WTC11 (cell line): ENCODE results near the gene RNASE9. TPM values are rescaled to one million over a fixed set of nuclear protein-coding genes. Genes with fewer than 3 reads are reported as not detected.
A peak's percentile ranks its signal among the peaks of the same experiment; 100 is the strongest.

Experiments used
- ATAC-seq: fragments of 200-7000 bp; cut with Tn5 transposase; 2 replicates; pipeline ENCODE4 v1.10.0; 2021; ENCODE audit warnings: mild to moderate bottlenecking, moderate library complexity
- Bru-seq: library from RNA; stranded (reverse); fragments of 400-500 nt; gene quantifications from one replicate; lab custom pipeline; 2021; lab: Mats Ljungman, UMichigan
- CTCF ChIA-PET: fragments of 300-600 bp; sonication (Branson Sonifier 250); formaldehyde crosslinking; loops from one replicate; lab custom pipeline; 2021; ENCODE audit warnings: antibody characterized with exemption; lab: Charles Lee
- POLR2A ChIA-PET: fragments of 350-600 bp; sonication (Branson Sonifier 250); formaldehyde crosslinking; loops from one replicate; lab custom pipeline; 2021; ENCODE audit warnings: antibody characterized with exemption; lab: Charles Lee
- DNase-seq: peaks from one replicate; pipeline ENCODE4 v3.0.0; 2021; ENCODE audit warnings: low spot score
- H3K27ac Mint-ChIP-seq: 2 replicates; pipeline ENCODE4 v1.8.0; 2021; ENCODE audit warnings: mixed read lengths
- H3K27me3 Mint-ChIP-seq: 2 replicates; pipeline ENCODE4 v1.8.0; 2021; ENCODE audit warnings: low read depth, mild to moderate bottlenecking, moderate library complexity, mixed read lengths
- H3K36me3 Mint-ChIP-seq: 2 replicates; pipeline ENCODE4 v1.8.0; 2021; ENCODE audit warnings: mixed read lengths
- H3K4me1 Mint-ChIP-seq: 2 replicates; pipeline ENCODE4 v1.8.0; 2022; ENCODE audit warnings: mixed read lengths
- H3K4me3 Mint-ChIP-seq: 2 replicates; pipeline ENCODE4 v1.8.0; 2021; ENCODE audit warnings: mild to moderate bottlenecking, moderate library complexity, mixed read lengths
- H3K9me3 Mint-ChIP-seq: 2 replicates; pipeline ENCODE4 v1.8.0; 2021; ENCODE audit warnings: mixed read lengths
- ATF1 ChIP-seq: sonication (generic); formaldehyde crosslinking; IDR thresholded peaks from 2 replicates; pipeline ENCODE4 v1.8.1; 2023; ENCODE audit warnings: mild to moderate bottlenecking, moderate library complexity, missing genetic modification reagents
- ELF4 ChIP-seq: sonication (generic); formaldehyde crosslinking; IDR thresholded peaks from 2 replicates; pipeline ENCODE4 v1.8.1; 2022; ENCODE audit warnings: low read depth, mild to moderate bottlenecking, moderate library complexity, missing genetic modification reagents
- ETV6 ChIP-seq: sonication (generic); formaldehyde crosslinking; IDR thresholded peaks from 2 replicates; pipeline ENCODE4 v1.8.1; 2022; ENCODE audit warnings: mild to moderate bottlenecking, missing genetic modification reagents
- FOXJ3 ChIP-seq: sonication (generic); formaldehyde crosslinking; IDR thresholded peaks from 2 replicates; pipeline ENCODE4 v1.9.0; 2021; ENCODE audit warnings: missing genetic modification reagents, mild to moderate bottlenecking, borderline replicate concordance
- FOXK1 ChIP-seq: sonication (generic); formaldehyde crosslinking; IDR thresholded peaks from 2 replicates; pipeline ENCODE4 v1.8.0; 2022; ENCODE audit warnings: mild to moderate bottlenecking, moderate library complexity, missing genetic modification reagents
- FOXP1 ChIP-seq: sonication (generic); formaldehyde crosslinking; IDR thresholded peaks from 2 replicates; pipeline ENCODE4 v1.8.0; 2022; ENCODE audit warnings: missing genetic modification reagents, mild to moderate bottlenecking, moderate library complexity, borderline replicate concordance
- GABPB1 ChIP-seq: sonication (generic); formaldehyde crosslinking; IDR thresholded peaks from 2 replicates; pipeline ENCODE4 v1.8.1; 2023; ENCODE audit warnings: mild to moderate bottlenecking, missing genetic modification reagents
- IRF2 ChIP-seq: sonication (generic); formaldehyde crosslinking; IDR thresholded peaks from 2 replicates; pipeline ENCODE4 v1.8.0; 2022; ENCODE audit warnings: low read depth, missing genetic modification reagents, borderline replicate concordance
- NR1H2 ChIP-seq: sonication (generic); formaldehyde crosslinking; IDR thresholded peaks from 2 replicates; pipeline ENCODE4 v1.9.0; 2021; ENCODE audit warnings: mild to moderate bottlenecking, moderate library complexity, missing genetic modification reagents
- SMAD3 ChIP-seq: sonication (generic); formaldehyde crosslinking; IDR thresholded peaks from 2 replicates; pipeline ENCODE4 v1.8.0; 2022; ENCODE audit warnings: missing genetic modification reagents, mild to moderate bottlenecking, borderline replicate concordance
- SMAD4 ChIP-seq: sonication (generic); formaldehyde crosslinking; IDR thresholded peaks from 2 replicates; pipeline ENCODE4 v1.8.0; 2022; ENCODE audit warnings: mild to moderate bottlenecking, missing genetic modification reagents
- SP1 ChIP-seq: sonication (generic); formaldehyde crosslinking; conservative IDR thresholded peaks from 2 replicates; pipeline ENCODE4 v1.8.1; 2022; ENCODE audit warnings: missing genetic modification reagents
- ZNF263 ChIP-seq: sonication (generic); formaldehyde crosslinking; IDR thresholded peaks from 2 replicates; pipeline ENCODE4 v1.8.1; 2022; ENCODE audit warnings: low read depth, mild to moderate bottlenecking, moderate library complexity, missing genetic modification reagents
- long read RNA-seq, 3 experiments: library from RNA in 1 of 3; library from capped mRNA in 1 of 3; library from polyadenylated mRNA in 1 of 3; unstranded in 2 of 3; stranded (forward) in 1 of 3; transcript quantifications; one replicate each; pipeline ENCODE4 v2.0.0, GENCODE V29; 2021
- total RNA-seq: library from RNA; stranded (reverse); gene quantifications from 3 replicates; pipeline ENCODE4 v1.2.3, GENCODE V29; 2021
- TF ChIP-seq, protein P1 (sequence below): sonication (generic); formaldehyde crosslinking; IDR thresholded peaks from 2 replicates; pipeline ENCODE4 v1.8.1; 2023; ENCODE audit warnings: mild to moderate bottlenecking, missing genetic modification reagents, moderate library complexity
- TF ChIP-seq, protein P2 (sequence below): fragments of 250-450 bp; sonication (Bioruptor Pico); IDR thresholded peaks from 2 replicates; pipeline ENCODE4 v1.9.0; 2021; ENCODE audit warnings: mild to moderate bottlenecking
- TF ChIP-seq, protein P3 (sequence below): sonication (generic); formaldehyde crosslinking; IDR thresholded peaks from 2 replicates; pipeline ENCODE4 v1.8.0; 2023; ENCODE audit warnings: missing genetic modification reagents
- TF ChIP-seq, protein P4 (sequence below): sonication (generic); formaldehyde crosslinking; IDR thresholded peaks from 2 replicates; pipeline ENCODE4 v1.8.0; 2022; ENCODE audit warnings: mild to moderate bottlenecking, missing genetic modification reagents
- TF ChIP-seq, protein P5 (sequence below): sonication (generic); formaldehyde crosslinking; conservative IDR thresholded peaks from 2 replicates; pipeline ENCODE4 v1.8.1; 2023; ENCODE audit warnings: mild to moderate bottlenecking, low read depth, missing genetic modification reagents, moderate library complexity
- TF ChIP-seq, protein P6 (sequence below): sonication (generic); formaldehyde crosslinking; conservative IDR thresholded peaks from 2 replicates; pipeline ENCODE4 v1.8.1; 2022; ENCODE audit warnings: mild to moderate bottlenecking, missing genetic modification reagents
- TF ChIP-seq, protein P7 (sequence below): fragments of 250-450 bp; sonication (Bioruptor Pico); IDR thresholded peaks from 2 replicates; pipeline ENCODE4 v1.9.0; 2021; ENCODE audit warnings: moderate library complexity, mild to moderate bottlenecking, inconsistent platforms, borderline replicate concordance

The RNASE9 gene
- total RNA-seq (0.14 TPM in 1 of 3 replicates, not detected in the others), Bru-seq, nascent RNA (percentile 12 among the genes with signal in this experiment)
- long read RNA-seq, experiment 1, partial matches to known transcripts = 0 of 1 reads
- long read RNA-seq, experiment 1, other reads (novel, unspliced or antisense) = 0 of 1 reads
- long read RNA-seq, experiment 2 = 0 reads
- long read RNA-seq, experiment 3, partial matches to known transcripts = 0 of 1 reads
- long read RNA-seq, experiment 3, other reads (novel, unspliced or antisense) = 0 of 1 reads

DNA sequence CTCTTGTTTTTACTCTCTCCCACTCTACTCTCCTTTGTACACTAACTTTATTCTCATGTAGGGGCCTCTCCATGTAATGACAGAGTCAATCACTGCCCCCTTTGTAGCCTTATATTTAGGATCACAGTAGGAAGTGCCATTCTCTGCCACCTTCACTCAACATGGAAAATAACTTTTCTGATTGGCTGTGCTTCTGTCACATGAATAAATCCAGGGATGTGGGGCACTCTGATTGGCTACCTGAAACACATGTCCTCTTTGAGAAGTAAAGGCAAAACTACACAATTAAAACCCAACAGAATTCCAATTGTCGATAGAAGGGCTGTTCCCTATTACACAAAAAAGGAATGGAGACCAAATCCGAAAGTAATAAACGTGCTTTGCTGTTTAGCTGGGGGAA lies at the start of gene RNASE9:
Gene RNASE9, minus strand, starts transcription at position 87 of the 400 bp plus-strand sequence.
- TF ChIP-seq, protein P1, sequence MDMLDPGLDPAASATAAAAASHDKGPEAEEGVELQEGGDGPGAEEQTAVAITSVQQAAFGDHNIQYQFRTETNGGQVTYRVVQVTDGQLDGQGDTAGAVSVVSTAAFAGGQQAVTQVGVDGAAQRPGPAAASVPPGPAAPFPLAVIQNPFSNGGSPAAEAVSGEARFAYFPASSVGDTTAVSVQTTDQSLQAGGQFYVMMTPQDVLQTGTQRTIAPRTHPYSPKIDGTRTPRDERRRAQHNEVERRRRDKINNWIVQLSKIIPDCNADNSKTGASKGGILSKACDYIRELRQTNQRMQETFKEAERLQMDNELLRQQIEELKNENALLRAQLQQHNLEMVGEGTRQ (CRISPR knock-in tag) = peak; percentile 63
- TF ChIP-seq SMAD3 (CRISPR knock-in tag) = no peak
- no peak for TF ChIP-seq IRF2
- no peak for TF ChIP-seq FOXJ3 (CRISPR knock-in tag)
- TF ChIP-seq ELF4 = no peak
- no peak for TF ChIP-seq ATF1 (CRISPR knock-in tag)
- TF ChIP-seq, all 79 proteins: peak for 1
- ChIA-PET CTCF (no interaction called here), POLR2A (no interaction called here)
- Mint-ChIP-seq H3K4me3 (no peak within 1 kb of the TSS), H3K9me3 (peaks cover 4% of the 10 kb centered on the region), H3K4me1 (peaks cover 59% of the 10 kb centered on the region), H3K27me3 (no peaks in the 10 kb centered on the region), H3K27ac (peak within 1 kb of the TSS; percentile 95), H3K36me3 (0 out of 2 replicates have a peak, but pooled peaks cover 2% of the 10 kb centered on the region)
- no peak for DNase-seq
- ATAC-seq = no peak

DNA sequence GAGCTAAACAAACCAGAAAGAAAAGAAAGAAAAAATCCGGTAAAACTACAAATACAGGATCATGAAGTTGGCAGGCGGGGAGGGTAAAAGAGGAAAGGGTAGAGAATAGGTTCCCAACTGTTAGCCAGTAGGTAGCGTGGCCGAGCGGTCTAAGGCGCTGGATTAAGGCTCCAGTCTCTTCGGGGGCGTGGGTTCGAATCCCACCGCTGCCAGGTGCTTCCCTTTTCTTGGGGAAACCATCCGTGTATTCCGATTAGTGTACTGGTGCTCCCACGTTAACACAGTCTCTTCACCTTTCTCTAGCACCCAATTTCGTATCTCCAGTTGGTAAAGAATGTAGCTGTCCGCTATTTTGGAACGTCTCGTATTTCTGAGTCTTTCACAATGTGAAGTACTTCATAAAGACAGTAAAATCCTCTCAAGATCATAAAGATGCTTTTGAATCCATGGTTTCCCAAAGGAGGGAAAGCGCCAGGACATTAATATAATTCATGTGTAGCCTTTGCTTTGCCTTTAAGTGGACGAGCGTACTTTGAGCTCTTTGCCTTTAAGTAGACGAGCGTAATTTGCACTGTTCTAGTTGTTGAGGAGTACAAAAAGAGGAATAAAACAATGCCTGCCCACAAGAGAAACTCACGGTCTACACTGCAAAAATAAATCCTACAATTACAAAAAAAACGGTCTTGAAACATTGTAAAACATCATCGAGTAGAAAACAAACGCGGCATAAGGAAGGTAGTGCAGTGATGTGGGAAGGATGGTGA lies 49.3 kb upstream of the RNASE9 start:
- no peaks in the 10 kb centered on the region for H3K9me3 Mint-ChIP-seq
- no peaks in the 10 kb centered on the region for H3K27me3 Mint-ChIP-seq
- H3K36me3 Mint-ChIP-seq = no peaks in the 10 kb centered on the region
- POLR2A ChIA-PET = interaction anchor here (0.6 kb wide), 1 partner anchor 204 kb away, joined by 4 read pairs; no protein-coding TSS in a partner anchor
- peak; percentile 56 for TF ChIP-seq GABPB1 (CRISPR knock-in tag)
- TF ChIP-seq FOXP1 (CRISPR knock-in tag) = no peak
- no peak for TF ChIP-seq NR1H2
- TF ChIP-seq, protein P2, sequence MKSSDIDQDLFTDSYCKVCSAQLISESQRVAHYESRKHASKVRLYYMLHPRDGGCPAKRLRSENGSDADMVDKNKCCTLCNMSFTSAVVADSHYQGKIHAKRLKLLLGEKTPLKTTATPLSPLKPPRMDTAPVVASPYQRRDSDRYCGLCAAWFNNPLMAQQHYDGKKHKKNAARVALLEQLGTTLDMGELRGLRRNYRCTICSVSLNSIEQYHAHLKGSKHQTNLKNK = 0 out of 2 replicates have a peak, but pooled peaks have one; percentile 23
- TF ChIP-seq SP1 (CRISPR knock-in tag) = peak; percentile 33; the same call in 1 of the 2 replicates
- TF ChIP-seq, all 79 proteins: peak for 3
- CTCF ChIA-PET = interaction anchor here (0.6 to 5.2 kb wide), 16 partner anchors 10 to 282 kb away, joined by 3 to 64 read pairs (median 6); partner anchors contain the start of genes APEX1, OSGEP, PARP2 and PIP4P1
- no peak overlapping the region for H3K27ac Mint-ChIP-seq
- H3K4me3 Mint-ChIP-seq = no peak overlapping the region
- peaks cover 18% of the 10 kb centered on the region for H3K4me1 Mint-ChIP-seq
- DNase-seq (peak; percentile 88), ATAC-seq (peak; percentile 20)

DNA sequence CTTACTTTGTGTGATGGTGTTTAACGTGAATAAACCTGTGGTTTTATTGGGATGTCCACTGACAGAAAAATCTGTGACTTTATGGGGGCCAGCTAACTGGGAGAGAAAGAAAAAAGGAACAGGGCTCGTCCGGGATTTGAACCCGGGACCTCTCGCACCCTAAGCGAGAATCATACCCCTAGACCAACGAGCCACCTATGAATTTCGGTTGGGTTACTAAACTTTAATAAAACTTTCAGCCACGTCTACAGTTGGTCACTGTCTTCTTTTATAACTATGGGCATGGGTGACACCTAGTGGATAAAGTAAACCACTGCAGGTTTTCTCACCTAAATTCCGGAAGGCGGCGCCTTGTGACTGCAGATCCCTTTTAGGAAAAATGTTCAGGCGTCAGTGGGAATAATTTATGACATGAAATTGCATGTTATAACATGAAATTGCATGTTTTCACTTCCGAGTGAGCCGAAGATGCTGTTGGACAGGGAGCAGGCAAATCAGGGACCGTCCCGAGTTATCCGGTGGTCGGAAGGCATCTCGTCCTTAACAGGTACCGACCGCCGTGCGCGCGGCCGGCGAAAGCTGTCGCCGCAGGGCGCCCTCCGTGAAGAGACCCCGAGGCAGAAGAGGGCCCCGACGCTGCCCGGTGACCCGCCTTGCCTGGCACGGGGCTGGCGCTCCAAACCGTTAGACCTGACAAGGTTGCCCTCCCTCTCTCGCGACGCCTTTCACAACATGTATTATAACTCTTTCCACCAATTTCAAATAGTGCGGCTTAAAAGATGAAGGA lies 48.6 kb upstream of the RNASE9 start:
- H3K36me3 Mint-ChIP-seq = no peaks in the 10 kb centered on the region
- no peak overlapping the region for H3K27ac Mint-ChIP-seq
- H3K27me3 Mint-ChIP-seq = no peaks in the 10 kb centered on the region
- ATAC-seq (peak; percentile 0; the same call in 1 of the 2 replicates), DNase-seq (peak; percentile 59)
- peaks cover 11% of the 10 kb centered on the region for H3K4me1 Mint-ChIP-seq
- ChIA-PET POLR2A (interaction anchor here (0.6 to 1.7 kb wide), 5 partner anchors 140 to 286 kb away, joined by 3 to 11 read pairs (median 3); partner anchors contain the start of genes PARP2, PIP4P1 and PNP), CTCF (interaction anchor here (0.7 to 5.2 kb wide), 30 partner anchors 9 to 282 kb away, joined by 3 to 64 read pairs (median 4); partner anchors contain the start of genes APEX1, OSGEP, PARP2 and PIP4P1)
- H3K4me3 Mint-ChIP-seq = no peak overlapping the region
- no peaks in the 10 kb centered on the region for H3K9me3 Mint-ChIP-seq
- TF ChIP-seq, protein P3, sequence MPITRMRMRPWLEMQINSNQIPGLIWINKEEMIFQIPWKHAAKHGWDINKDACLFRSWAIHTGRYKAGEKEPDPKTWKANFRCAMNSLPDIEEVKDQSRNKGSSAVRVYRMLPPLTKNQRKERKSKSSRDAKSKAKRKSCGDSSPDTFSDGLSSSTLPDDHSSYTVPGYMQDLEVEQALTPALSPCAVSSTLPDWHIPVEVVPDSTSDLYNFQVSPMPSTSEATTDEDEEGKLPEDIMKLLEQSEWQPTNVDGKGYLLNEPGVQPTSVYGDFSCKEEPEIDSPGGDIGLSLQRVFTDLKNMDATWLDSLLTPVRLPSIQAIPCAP (CRISPR knock-in tag) = no peak
- TF ChIP-seq, protein P4, sequence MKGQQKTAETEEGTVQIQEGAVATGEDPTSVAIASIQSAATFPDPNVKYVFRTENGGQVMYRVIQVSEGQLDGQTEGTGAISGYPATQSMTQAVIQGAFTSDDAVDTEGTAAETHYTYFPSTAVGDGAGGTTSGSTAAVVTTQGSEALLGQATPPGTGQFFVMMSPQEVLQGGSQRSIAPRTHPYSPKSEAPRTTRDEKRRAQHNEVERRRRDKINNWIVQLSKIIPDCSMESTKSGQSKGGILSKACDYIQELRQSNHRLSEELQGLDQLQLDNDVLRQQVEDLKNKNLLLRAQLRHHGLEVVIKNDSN (CRISPR knock-in tag) = no peak
- peak; percentile 37; the same call in 1 of the 2 replicates for TF ChIP-seq GABPB1 (CRISPR knock-in tag)
- TF ChIP-seq SMAD4 (CRISPR knock-in tag) = no peak
- TF ChIP-seq FOXK1 (CRISPR knock-in tag) = no peak
- TF ChIP-seq, protein P5, sequence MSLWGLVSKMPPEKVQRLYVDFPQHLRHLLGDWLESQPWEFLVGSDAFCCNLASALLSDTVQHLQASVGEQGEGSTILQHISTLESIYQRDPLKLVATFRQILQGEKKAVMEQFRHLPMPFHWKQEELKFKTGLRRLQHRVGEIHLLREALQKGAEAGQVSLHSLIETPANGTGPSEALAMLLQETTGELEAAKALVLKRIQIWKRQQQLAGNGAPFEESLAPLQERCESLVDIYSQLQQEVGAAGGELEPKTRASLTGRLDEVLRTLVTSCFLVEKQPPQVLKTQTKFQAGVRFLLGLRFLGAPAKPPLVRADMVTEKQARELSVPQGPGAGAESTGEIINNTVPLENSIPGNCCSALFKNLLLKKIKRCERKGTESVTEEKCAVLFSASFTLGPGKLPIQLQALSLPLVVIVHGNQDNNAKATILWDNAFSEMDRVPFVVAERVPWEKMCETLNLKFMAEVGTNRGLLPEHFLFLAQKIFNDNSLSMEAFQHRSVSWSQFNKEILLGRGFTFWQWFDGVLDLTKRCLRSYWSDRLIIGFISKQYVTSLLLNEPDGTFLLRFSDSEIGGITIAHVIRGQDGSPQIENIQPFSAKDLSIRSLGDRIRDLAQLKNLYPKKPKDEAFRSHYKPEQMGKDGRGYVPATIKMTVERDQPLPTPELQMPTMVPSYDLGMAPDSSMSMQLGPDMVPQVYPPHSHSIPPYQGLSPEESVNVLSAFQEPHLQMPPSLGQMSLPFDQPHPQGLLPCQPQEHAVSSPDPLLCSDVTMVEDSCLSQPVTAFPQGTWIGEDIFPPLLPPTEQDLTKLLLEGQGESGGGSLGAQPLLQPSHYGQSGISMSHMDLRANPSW (CRISPR knock-in tag) = no peak
- TF ChIP-seq, protein P6, sequence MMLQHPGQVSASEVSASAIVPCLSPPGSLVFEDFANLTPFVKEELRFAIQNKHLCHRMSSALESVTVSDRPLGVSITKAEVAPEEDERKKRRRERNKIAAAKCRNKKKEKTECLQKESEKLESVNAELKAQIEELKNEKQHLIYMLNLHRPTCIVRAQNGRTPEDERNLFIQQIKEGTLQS (CRISPR knock-in tag) = no peak
- no peak for TF ChIP-seq ETV6
- no peak for TF ChIP-seq ZNF263
- TF ChIP-seq, protein P7, sequence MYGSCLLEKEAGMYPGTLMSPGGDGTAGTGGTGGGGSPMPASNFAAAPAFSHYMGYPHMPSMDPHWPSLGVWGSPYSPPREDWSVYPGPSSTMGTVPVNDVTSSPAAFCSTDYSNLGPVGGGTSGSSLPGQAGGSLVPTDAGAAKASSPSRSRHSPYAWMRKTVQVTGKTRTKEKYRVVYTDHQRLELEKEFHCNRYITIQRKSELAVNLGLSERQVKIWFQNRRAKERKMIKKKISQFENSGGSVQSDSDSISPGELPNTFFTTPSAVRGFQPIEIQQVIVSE (CRISPR knock-in tag) = no peak
- TF ChIP-seq, protein P2 = no peak
